Pons (tissue), 1 donor: ENCODE measurements around the gene KCTD4.
"Not testable (repeated sequence)": the region's sequence is repeated elsewhere in the genome, so short reads cannot be mapped to it uniquely, and the experiment has no call there.

Experiments
- DNase-seq: peaks from one replicate; pipeline ENCODE4 v3.0.0-alpha.2; 2016; ENCODE audit warnings: low spot score

The KCTD4 gene

DNA sequence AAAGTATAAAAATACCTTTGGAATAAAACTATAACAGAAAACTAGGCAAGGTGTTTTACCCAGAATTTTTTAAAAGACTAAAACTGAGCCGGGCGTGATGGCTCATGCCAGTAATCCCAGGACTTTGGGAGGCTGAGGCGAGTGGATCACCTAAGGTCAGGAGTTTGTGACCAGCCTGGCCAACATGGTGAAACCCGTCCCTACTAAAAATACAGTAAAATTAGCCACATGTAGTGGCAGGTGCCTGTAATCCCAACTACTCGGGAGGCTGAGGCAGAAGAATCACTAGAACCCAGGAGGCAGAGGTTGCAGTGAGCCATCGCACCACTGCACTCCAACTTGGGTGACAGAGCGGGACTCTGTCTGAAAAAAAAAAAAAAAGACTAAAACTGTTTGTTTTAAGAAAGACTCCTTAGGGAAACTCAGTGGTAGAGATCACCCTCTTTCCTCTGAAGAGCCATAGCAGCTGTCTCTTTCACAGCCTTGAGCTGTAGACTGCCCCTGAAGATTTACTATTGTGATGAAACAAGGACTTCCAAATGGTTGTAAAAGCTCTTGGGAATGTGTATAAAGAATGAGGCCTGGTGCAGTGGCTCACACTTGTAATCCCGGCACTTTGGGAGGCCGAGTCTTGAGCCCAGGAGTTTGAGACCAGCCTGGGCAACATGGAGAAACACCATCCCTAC lies 14.7 kb upstream of the KCTD4 start:
- no peak for DNase-seq

- no peak for DNase-seq
Observed at GRCh38 chr13:45209229-45209628, 8.4 kb upstream of the KCTD4 start.

DNA sequence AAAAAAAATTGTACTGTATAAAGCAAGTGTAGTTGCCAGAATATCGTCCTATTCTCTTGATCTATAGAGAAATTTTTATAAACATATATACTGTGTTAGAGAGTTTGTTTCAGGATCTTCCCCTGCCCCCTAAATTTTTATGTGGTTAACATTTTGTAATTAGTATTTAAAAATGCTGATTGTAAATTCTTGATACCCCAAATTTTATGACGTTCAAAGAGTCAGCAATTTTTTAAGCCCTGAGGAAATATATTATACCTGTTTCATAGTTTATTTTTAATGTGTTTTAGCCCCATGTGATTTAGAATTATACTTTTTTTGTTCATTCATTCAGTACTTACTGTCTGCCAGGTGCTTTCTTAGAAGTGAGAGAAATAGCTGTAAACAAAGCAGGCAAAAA lies 7.3 kb upstream of the KCTD4 start:
- no peak for DNase-seq

DNA sequence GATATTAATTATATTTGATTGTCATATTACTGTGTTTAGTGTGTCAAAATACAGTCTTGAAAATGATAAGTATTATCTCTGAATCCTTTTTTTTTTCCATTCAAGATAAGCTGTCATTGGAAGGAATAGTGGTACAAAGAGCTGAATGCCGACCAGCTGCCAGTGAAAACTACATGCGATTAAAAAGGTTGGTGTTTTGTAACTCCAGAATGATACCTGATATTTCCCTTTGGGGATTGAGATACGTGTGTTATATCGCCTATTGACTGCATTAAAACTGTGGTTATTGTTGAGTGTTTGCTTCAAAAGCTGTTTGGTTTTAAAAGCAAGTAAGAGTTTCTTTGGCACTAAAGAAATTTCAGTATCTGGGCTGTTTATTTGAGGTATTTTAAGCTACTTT lies 6.5 kb upstream of the KCTD4 start:
- DNase-seq = no peak

DNA sequence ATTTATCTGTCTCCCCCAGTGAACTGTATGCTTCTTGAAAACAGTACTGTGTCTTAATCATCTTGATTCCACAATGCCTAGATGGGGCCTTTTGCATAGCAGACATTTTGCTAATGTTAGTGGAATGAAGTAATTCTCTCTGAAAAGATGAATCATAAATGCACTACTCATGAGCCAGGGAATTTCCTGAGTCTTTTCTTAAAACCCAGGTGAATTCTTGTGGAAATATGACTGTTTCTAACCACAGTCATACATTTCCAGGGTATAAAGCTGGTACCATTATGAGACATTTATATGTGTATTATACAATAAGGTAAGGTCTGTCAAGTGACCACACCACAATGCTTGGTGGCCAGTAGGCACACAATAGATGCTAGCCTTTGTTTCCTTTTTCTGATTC lies 5.5 kb upstream of the KCTD4 start:
- DNase-seq = no peak

- DNase-seq = no peak
Observed at GRCh38 chr13:45205124-45205523, 4.3 kb upstream of the KCTD4 start.

DNA sequence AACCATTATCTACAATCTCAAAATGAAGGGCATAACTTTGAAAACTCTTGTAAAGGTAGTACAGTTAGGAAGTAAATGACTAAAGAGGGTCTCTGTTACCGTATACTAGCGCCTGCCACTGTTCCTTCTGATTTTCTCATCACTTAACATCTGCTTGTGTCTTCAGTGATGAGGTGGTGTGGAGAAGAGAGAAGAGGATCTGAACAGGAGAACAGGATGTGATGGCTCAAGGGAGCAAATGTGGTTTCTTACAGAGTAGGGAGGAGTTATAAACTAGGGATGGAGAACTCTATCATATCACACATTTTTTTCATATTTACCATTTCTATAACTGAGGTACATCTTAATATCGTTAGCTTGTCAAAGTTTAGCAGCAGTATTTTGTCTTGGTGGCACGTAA lies 1.1 kb downstream of the KCTD4 start:
- DNase-seq = no peak

DNA sequence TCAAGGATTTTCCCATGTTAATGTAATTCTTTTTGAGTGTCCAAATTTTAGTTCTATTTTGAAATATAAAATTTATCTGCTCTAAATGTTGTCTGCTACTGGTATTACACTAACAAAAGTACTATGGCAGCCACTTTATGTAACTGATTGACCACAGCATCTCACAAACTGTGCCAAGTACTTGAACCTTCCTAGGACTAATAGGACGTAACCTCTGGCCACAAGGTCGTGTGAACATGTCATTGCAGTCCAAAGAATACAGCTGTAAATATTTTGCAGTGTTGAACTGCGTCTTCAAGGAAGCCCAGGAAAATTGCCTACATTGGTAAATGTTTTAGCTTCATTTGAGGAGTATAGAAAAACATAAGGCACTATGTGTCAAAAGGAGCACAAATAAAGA lies 1.9 kb downstream of the KCTD4 start:
- no peak for DNase-seq

DNA sequence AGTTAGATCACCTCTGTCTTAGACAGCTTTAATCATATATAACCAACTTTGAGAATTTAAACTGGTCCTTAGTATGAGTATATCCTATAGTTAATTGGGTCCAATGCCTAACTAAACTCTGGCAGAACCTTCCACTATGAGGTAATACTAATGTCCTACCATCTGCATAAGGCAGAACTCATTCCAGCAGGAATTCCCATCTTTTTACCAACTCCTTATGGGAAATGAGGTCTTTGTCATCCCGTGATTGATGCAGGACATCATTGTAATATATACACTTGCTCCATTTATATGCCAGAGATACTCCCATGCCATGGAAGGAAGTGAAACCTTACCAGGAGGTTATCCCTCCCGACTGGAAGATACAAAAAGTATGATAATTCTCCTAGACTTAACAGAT lies 2.8 kb downstream of the KCTD4 start:
- DNase-seq = no peak

DNA sequence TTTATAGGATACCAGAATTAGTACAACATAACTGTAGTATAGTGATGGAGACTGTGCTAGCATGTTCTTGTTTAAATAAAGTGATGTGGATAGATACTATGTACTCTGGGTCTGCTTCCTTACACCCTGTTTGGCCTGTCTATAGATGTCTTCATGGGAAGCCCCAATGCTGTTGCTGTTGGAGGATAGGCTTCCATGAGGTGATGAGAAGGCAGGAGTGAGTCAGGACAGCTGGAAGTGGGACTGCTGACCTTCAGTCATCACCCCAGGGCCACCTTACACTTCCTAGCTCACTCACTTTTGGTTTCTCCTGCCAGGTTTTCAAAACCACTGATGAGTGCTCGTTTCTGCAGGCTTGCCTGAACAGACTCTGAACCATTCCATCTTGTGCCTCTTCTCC lies 4.2 kb downstream of the KCTD4 start:
- no peak for DNase-seq

GRCh38 chr13:45196096-45196495 lies 4.7 kb downstream of the KCTD4 start:
- no peak for DNase-seq

DNA sequence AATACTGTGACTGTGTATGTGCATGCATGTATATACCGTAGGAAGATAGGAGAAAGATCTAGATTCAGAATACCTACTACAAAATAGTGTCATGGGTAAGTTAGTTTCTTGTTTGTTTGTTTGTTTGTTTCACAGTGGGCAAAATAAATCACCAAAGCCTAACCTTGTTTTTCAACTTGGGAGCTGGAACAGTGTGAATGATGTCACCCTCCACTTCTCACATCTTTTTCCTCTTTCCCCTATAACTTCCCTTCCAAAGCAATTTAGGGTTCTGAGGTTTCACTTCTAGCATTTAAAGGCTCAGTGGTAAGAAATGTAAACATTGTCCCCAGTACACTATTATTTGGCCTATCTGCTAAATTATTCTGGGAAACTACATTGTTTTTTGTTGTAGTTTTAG lies 5.4 kb downstream of the KCTD4 start:
- peak; percentile 59 for DNase-seq

DNA sequence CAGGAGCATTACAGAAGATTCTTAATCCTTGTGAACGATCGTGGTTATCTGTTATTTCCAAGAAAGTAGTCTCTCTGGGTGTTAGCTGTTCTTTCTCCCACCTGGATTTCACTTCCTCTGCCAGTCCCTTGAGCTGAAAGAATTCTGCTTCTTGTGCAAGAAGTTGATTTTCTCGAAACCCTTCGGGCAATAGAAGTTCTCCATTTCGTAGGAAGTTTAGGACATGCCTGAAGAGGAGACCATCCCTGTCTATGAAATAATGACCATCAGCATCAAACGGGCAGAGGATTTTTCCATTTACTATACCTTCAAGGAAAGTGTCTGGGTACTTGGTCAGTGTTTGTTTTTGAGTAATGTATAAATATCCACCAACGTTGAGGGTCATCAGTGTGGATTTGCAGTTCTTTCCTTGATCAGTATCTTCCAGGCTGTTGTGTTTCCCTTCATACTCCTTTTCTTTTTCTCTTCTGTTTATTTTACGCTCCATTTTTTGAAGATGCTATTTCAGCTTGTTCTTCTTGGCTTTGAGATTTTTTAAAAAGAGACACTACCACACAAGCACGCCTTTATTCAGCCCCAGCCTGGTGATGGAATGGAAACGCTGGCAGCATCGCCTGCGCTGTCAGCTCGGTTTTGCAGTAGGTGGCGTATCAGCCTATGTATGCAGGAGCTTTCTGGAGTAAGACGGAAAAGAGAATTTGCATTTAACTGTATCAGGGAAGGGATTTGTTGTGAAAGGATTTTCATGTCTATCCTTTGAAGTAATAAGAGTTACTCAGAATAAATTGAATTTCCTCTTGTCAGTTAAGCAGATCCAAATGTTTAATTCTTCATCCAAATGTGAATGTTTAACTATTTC lies 6.5 kb downstream of the KCTD4 start:
- DNase-seq = peak; percentile 92

DNA sequence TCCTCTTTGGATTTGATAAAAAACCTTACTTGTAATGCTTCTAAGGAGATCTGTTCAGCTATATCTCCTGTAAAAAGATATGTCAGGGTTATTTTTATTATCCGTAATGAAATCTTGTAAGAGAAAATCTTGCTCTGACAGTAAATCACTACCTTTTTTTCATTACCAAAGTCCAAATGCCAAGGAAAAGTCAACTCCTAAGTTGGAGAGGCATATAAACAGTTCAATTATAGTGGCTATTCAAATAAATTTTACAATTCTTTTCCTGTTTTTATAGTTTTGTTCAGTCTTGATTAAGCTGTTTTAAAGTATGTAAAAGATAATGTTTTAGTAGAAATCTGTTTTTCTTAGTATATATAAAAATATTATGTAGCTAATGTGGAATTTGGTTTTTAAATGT lies 9.0 kb downstream of the KCTD4 start:
- DNase-seq = no peak

DNA sequence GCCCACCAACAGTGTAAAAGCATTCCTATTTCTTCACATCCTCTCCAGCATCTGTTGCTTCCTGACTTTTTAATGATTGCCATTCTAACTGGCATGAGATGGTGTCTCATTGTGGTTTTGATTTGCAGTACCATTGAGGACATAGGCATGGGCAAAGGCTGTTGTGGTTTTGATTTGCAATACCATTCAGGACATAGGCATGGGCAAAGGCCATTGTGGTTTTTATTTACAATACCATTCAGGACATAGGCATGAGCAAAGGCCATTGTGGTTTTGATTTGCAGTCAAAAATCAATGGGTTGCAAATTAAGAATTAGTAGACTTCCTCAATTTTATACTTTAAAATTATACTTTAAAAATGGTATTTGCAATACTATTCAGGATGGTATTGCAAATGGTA lies 11.3 kb downstream of the KCTD4 start:
- DNase-seq = not testable (repeated sequence)

DNA sequence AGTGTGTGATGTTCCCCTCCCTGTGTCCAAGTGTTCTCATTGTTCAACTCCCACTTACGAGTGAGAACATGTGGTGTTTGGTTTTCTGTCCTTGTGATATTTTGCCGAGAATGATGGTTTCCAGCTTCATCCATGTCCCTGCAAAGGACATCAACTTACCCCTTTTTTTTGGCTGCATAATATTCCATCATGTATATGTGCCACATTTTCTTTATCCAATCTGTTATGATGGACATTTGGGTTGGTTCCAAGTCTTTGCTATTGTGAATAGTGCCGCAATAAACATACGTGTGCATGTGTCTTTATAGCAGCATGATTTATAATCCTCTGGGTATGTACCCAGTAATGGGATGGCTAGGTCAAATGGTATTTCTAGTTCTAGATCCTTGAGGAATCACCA lies 11.8 kb downstream of the KCTD4 start:
- not testable (repeated sequence) for DNase-seq

DNA sequence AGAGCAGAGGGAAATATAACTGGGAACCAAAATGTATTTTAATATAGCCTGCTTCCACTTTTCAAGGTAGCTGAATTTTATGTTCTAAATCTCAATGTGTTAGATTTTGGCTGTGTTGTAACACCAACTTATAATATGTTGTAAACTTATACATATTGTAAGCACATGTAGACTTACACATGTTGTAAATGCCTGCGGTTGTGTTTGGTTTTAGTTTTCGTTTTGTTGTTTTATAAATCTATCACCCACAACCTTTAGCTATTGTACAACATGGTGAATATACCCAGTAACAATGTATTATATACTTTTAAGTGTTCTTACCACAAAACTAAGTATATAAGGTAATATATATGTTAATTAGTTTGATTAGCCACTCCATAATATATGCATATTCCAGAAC lies 15.6 kb downstream of the KCTD4 start:
- DNase-seq = no peak

DNA sequence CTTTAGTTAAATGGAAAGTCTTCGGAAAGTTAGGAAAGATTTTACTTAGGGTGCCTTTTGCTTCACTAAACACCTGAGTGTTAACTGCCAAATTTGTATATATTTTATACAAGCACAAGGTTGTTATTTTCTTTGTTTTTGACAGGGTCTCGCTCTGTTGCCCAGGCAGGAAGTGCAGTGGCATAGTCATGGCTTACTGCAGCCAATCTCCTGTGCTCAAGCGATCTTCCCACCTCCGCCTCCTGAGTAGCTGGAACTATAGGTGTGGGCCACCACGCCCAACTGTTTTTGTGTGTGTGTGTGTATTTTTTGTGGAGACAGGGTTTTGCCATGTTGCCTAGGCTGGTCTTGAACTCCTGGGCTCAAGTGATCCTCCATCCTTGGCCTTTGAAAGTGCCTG lies 16.2 kb downstream of the KCTD4 start:
- DNase-seq = no peak

DNA sequence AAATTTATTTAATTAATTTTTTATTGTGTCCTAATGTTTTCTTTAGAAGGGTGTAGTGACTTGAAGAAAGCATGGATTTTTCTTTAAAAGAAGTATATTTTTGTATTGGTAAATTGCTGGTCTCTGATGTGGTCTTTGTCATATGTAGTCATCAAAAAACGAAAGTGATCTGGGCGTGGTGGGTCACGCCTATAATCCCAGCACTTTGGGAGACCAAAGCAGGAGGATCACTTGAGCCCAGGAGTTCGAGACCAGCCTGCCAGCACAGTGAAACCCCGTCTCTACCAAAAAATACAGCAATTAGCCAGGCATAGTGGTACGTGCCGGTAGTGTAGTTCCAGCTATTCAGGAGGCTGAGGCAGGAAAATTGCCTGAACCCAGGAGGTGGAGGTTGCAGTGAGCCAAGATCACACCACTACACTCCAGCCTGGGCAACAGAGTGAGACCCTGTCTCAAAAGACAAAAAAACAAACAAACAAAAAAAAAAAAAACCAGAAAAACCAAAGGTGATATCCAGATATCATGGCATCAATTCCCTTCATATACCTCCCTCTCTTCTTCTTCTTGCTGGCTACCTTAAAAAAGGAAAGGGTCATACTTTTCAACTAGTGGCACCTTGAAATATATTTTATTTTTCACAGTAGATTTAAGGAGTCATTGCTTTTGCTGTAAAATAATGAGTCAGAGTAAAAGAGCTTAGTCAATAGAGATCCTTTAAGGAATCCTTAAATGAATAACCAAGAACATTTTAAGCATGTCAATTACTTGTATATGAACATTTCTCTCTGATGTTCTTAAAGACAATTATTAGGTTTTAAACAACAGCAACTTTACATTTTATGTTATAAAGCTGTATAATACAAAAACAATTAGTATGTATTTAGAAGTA lies 19.9 kb downstream of the KCTD4 start:
- no peak for DNase-seq

GRCh38 chr13:45180303-45180702 lies 20.5 kb downstream of the KCTD4 start:
- no peak for DNase-seq

- DNase-seq = peak; percentile 6
Observed at GRCh38 chr13:45179428-45179827, 21.4 kb downstream of the KCTD4 start.

- no peak for DNase-seq
Observed at GRCh38 chr13:45178349-45179162, 22.3 kb downstream of the KCTD4 start.
